HEK293 (cell line): ENCODE data around the gene MYRIP.

Source experiments
- CTCF ChIA-PET: fragments of 350-600 bp; formaldehyde crosslinking; extraction: SDS; loops from one replicate; lab custom pipeline; 2021; ENCODE audit warnings: antibody characterized with exemption; lab: Yijun Ruan, JAX
- POLR2A ChIA-PET: fragments of 300-600 bp; formaldehyde crosslinking; extraction: SDS; loops from one replicate; lab custom pipeline; 2020; ENCODE audit warnings: antibody characterized with exemption, inconsistent platforms; lab: Yijun Ruan, JAX
- H3K27ac ChIP-seq: fragments of 200-500 bp; sonication (Bioruptor generic); 2 replicates; pipeline ENCODE4 v1.5.1; 2014; ENCODE audit warnings: low read depth, low read length, control low read depth, inconsistent platforms; ENCODE audit errors: extremely low read depth
- H3K36me3 ChIP-seq, 2 experiments: fragments of 200-500 bp in 1 of 2; sonication (Bioruptor generic) in 1 of 2; 1 replicate in 1 of 2; 2 replicates in 1 of 2; pipeline ENCODE4 v1.5.1; 2014 to 2017; ENCODE audit warnings: inconsistent platforms in 2 of 2, low read length in 2 of 2; ENCODE audit not compliant: control insufficient read depth in 2 of 2, insufficient read depth in 1 of 2
- H3K4me1 ChIP-seq: fragments of 200-500 bp; sonication (Bioruptor generic); 2 replicates; pipeline ENCODE4 v1.5.1; 2014; ENCODE audit warnings: mild to moderate bottlenecking, low read length, inconsistent platforms; ENCODE audit not compliant: control insufficient read depth, insufficient read depth
- H3K4me3 ChIP-seq: 2 replicates; pipeline ENCODE4 v1.5.1; 2011; ENCODE audit warnings: low read depth, mild to moderate bottlenecking, control low read depth, low read length, moderate library complexity
- H3K9me3 ChIP-seq: fragments of 200-500 bp; sonication (Bioruptor generic); 2 replicates; pipeline ENCODE4 v1.5.1; 2014; ENCODE audit warnings: low read depth, low read length, inconsistent platforms; ENCODE audit not compliant: control insufficient read depth, insufficient read depth
- BCL11B ChIP-seq: fragments of 450-650 bp; formaldehyde crosslinking; IDR thresholded peaks from 2 replicates; pipeline ENCODE4 v1.5.1; 2016; ENCODE audit warnings: low read depth, missing biosample characterization, missing genetic modification characterization
- FEZF1 ChIP-seq: fragments of 450-650 bp; formaldehyde crosslinking; IDR thresholded peaks from 2 replicates; pipeline ENCODE4 v1.5.1; 2016; ENCODE audit warnings: missing biosample characterization, missing genetic modification characterization
- GLIS1 ChIP-seq: fragments of 450-650 bp; formaldehyde crosslinking; IDR thresholded peaks from 2 replicates; pipeline ENCODE4 v1.5.1; 2016; ENCODE audit warnings: missing biosample characterization, missing genetic modification characterization
- KLF1 ChIP-seq: fragments of 450-650 bp; formaldehyde crosslinking; IDR thresholded peaks from 2 replicates; pipeline ENCODE4 v1.5.1; 2016; ENCODE audit warnings: missing biosample characterization, missing genetic modification characterization
- KLF8 ChIP-seq: fragments of 450-650 bp; formaldehyde crosslinking; IDR thresholded peaks from 2 replicates; pipeline ENCODE4 v1.5.1; 2016; ENCODE audit warnings: missing biosample characterization, missing genetic modification characterization
- SALL2 ChIP-seq: fragments of 450-650 bp; formaldehyde crosslinking; IDR thresholded peaks from 2 replicates; pipeline ENCODE4 v1.5.0; 2017; ENCODE audit warnings: missing biosample characterization, mild to moderate bottlenecking, missing genetic modification characterization, borderline replicate concordance
- SCRT2 ChIP-seq: fragments of 450-650 bp; formaldehyde crosslinking; IDR thresholded peaks from 2 replicates; pipeline ENCODE4 v1.5.1; 2016; ENCODE audit warnings: missing biosample characterization, missing genetic modification characterization
- YY2 ChIP-seq: fragments of 450-650 bp; formaldehyde crosslinking; IDR thresholded peaks from 2 replicates; pipeline ENCODE4 v1.5.1; 2016; ENCODE audit warnings: missing biosample characterization, missing genetic modification characterization
- ZBTB20 ChIP-seq: fragments of 450-650 bp; formaldehyde crosslinking; IDR thresholded peaks from 2 replicates; pipeline ENCODE4 v1.5.1; 2016; ENCODE audit warnings: missing biosample characterization, missing genetic modification characterization
- ZNF138 ChIP-seq: fragments of 450-650 bp; formaldehyde crosslinking; IDR thresholded peaks from 2 replicates; pipeline ENCODE4 v1.5.1; 2016; ENCODE audit warnings: missing biosample characterization, missing genetic modification characterization, borderline replicate concordance
- ZNF169 ChIP-seq: fragments of 450-650 bp; formaldehyde crosslinking; IDR thresholded peaks from 2 replicates; pipeline ENCODE4 v1.5.1; 2016; ENCODE audit warnings: missing biosample characterization, missing genetic modification characterization
- ZNF19 ChIP-seq: fragments of 450-650 bp; formaldehyde crosslinking; IDR thresholded peaks from 2 replicates; pipeline ENCODE4; 2016; ENCODE audit warnings: missing biosample characterization, missing genetic modification characterization, low read depth
- ZNF23 ChIP-seq: fragments of 450-650 bp; formaldehyde crosslinking; IDR thresholded peaks from 2 replicates; pipeline ENCODE4 v1.5.1; 2016; ENCODE audit warnings: missing biosample characterization, missing genetic modification characterization, borderline replicate concordance
- ZNF341 ChIP-seq: fragments of 450-650 bp; formaldehyde crosslinking; IDR thresholded peaks from 2 replicates; pipeline ENCODE4; 2016; ENCODE audit warnings: low read depth, missing biosample characterization, missing genetic modification characterization
- ZNF391 ChIP-seq: fragments of 450-650 bp; formaldehyde crosslinking; IDR thresholded peaks from 2 replicates; pipeline ENCODE4 v1.5.1; 2016; ENCODE audit warnings: low read depth, missing biosample characterization, missing genetic modification characterization, borderline replicate concordance
- ZNF433 ChIP-seq: fragments of 450-650 bp; formaldehyde crosslinking; IDR thresholded peaks from 2 replicates; pipeline ENCODE4 v1.5.1; 2016; ENCODE audit warnings: missing biosample characterization, missing genetic modification characterization, low read depth
- ZNF785 ChIP-seq: fragments of 450-650 bp; formaldehyde crosslinking; IDR thresholded peaks from 2 replicates; pipeline ENCODE4 v1.5.1; 2016; ENCODE audit warnings: missing biosample characterization, missing genetic modification characterization
- ZNF837 ChIP-seq: fragments of 450-650 bp; formaldehyde crosslinking; IDR thresholded peaks from 2 replicates; pipeline ENCODE4 v1.5.1; 2016; ENCODE audit warnings: missing biosample characterization, missing genetic modification characterization
- TF ChIP-seq, protein P1 (sequence below): fragments of 450-650 bp; formaldehyde crosslinking; IDR thresholded peaks from 2 replicates; pipeline ENCODE4 v1.5.1; 2016; ENCODE audit warnings: missing biosample characterization, missing genetic modification characterization
- TF ChIP-seq, protein P2 (sequence below): fragments of 450-650 bp; formaldehyde crosslinking; IDR thresholded peaks from 2 replicates; pipeline ENCODE4 v1.5.1; 2017; ENCODE audit warnings: missing biosample characterization, missing genetic modification characterization
- TF ChIP-seq, protein P3 (sequence below): fragments of 450-650 bp; formaldehyde crosslinking; IDR thresholded peaks from 2 replicates; pipeline ENCODE4 v1.5.1; 2016; ENCODE audit warnings: missing biosample characterization, missing genetic modification characterization
- TF ChIP-seq, protein P4 (sequence below): fragments of 450-650 bp; IDR thresholded peaks from 2 replicates; pipeline ENCODE4 v1.5.1; 2018; ENCODE audit warnings: missing biosample characterization, missing genetic modification characterization

MYRIP gene

DNA sequence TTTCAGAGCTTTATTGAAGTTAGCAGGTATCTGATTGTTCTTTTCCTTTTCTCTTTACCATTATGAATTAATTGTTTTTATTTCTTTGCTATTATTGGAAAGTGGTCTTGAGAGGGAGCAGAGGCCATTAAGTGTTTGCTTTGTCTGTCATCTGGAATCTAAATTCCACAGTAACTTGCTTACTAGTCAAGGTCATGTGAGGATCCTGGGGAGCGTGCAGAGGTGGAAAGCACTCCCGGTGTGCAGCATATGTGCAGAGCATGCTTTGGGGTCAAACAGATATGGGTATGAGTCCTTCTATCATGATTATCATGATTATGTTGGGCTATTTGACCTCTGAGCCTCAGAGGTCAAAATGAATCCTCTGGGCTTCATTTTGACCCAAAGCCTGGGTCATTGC lies 96.4 kb downstream of the MYRIP start (continued):
- TF ChIP-seq, protein P1, sequence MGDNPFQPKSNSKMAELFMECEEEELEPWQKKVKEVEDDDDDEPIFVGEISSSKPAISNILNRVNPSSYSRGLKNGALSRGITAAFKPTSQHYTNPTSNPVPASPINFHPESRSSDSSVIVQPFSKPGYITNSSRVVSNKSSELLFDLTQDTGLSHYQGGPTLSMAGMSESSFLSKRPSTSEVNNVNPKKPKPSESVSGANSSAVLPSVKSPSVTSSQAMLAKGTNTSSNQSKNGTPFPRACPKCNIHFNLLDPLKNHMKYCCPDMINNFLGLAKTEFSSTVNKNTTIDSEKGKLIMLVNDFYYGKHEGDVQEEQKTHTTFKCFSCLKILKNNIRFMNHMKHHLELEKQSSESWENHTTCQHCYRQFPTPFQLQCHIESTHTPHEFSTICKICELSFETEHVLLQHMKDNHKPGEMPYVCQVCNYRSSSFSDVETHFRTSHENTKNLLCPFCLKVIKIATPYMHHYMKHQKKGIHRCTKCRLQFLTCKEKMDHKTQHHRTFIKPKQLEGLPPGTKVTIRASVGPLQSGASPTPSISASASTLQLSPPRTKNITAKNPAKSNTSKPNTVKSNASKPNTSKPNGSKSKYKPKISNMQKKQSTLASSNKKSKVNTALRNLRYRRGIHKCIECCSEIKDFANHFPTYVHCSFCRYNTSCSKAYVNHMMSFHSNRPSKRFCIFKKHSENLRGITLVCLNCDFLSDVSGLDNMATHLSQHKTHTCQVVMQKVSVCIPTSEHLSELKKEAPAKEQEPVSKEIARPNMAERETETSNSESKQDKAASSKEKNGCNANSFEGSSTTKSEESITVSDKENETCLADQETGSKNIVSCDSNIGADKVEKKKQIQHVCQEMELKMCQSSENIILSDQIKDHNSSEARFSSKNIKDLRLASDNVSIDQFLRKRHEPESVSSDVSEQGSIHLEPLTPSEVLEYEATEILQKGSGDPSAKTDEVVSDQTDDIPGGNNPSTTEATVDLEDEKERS, result no peak
- TF ChIP-seq ZNF391 (tag by site-specific recombination) (no peak), ZNF19 (tag by site-specific recombination) (no peak)

DNA sequence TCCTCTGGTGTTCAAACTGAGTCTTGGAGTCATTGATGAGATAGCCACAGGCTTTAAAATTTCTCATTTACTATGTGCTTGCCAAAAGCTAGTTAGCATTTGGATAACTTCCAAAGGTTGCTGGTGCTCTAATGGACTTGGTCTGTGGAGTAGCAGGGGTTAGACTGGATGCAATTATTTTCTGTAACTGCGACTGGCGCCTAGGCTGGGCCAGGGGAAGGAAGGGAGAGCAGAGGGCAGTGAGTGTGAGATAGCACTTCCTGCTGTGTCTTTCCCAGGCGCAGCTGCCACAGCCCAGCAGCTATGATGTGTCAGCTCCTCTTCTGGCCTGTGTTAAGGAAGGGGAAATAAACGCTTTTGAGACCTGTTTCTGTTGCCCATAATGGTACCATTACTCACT lies 98.6 kb downstream of the MYRIP start:
- Histone ChIP-seq H3K36me3 (no peaks in the 10 kb centered on the region), H3K4me3 (no peak overlapping the region), H3K9me3 (no peaks in the 10 kb centered on the region), H3K4me1 (no peaks in the 10 kb centered on the region), H3K27ac (no peak overlapping the region)
- no peak for TF ChIP-seq ZNF138
- no peak for TF ChIP-seq ZNF785 (tag by site-specific recombination)
- TF ChIP-seq ZNF341, result no peak
- TF ChIP-seq KLF1 (tag by site-specific recombination), result no peak
- TF ChIP-seq KLF8 (tag by site-specific recombination), result no peak
- TF ChIP-seq, protein P2, sequence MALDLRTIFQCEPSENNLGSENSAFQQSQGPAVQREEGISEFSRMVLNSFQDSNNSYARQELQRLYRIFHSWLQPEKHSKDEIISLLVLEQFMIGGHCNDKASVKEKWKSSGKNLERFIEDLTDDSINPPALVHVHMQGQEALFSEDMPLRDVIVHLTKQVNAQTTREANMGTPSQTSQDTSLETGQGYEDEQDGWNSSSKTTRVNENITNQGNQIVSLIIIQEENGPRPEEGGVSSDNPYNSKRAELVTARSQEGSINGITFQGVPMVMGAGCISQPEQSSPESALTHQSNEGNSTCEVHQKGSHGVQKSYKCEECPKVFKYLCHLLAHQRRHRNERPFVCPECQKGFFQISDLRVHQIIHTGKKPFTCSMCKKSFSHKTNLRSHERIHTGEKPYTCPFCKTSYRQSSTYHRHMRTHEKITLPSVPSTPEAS (tag by site-specific recombination), result no peak
- TF ChIP-seq ZBTB20, result no peak
- TF ChIP-seq SCRT2, result no peak
- TF ChIP-seq YY2 (tag by site-specific recombination), result no peak
- TF ChIP-seq, protein P3, sequence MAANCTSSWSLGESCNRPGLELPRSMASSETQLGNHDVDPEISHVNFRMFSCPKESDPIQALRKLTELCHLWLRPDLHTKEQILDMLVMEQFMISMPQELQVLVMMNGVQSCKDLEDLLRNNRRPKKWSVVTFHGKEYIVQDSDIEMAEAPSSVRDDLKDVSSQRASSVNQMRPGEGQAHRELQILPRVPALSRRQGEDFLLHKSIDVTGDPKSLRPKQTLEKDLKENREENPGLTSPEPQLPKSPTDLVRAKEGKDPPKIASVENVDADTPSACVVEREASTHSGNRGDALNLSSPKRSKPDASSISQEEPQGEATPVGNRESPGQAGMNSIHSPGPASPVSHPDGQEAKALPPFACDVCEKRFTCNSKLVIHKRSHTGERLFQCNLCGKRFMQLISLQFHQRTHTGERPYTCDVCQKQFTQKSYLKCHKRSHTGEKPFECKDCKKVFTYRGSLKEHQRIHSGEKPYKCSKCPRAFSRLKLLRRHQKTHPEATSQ, result no peak
- TF ChIP-seq ZNF23 (tag by site-specific recombination), result no peak
- no peak for TF ChIP-seq ZNF169 (tag by site-specific recombination)
- TF ChIP-seq ZNF433 (tag by site-specific recombination), result no peak
- no peak for TF ChIP-seq FEZF1
- no peak for TF ChIP-seq ZNF837
- TF ChIP-seq, protein P4, sequence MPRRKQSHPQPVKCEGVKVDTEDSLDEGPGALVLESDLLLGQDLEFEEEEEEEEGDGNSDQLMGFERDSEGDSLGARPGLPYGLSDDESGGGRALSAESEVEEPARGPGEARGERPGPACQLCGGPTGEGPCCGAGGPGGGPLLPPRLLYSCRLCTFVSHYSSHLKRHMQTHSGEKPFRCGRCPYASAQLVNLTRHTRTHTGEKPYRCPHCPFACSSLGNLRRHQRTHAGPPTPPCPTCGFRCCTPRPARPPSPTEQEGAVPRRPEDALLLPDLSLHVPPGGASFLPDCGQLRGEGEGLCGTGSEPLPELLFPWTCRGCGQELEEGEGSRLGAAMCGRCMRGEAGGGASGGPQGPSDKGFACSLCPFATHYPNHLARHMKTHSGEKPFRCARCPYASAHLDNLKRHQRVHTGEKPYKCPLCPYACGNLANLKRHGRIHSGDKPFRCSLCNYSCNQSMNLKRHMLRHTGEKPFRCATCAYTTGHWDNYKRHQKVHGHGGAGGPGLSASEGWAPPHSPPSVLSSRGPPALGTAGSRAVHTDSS (tag by site-specific recombination), result no peak
- no peak for TF ChIP-seq GLIS1 (tag by site-specific recombination)
- no peak for TF ChIP-seq BCL11B (tag by site-specific recombination)
- TF ChIP-seq SALL2, result no peak
- POLR2A ChIA-PET, result no interaction called here
- CTCF ChIA-PET, result no interaction called here
